Measurements from ENCODE around the gene ZMYND8. TPM values are rescaled to one million over a fixed set of nuclear protein-coding genes. Genes with fewer than 3 reads are reported as not detected.

Gene ZMYND8
- total RNA-seq, 1 experiment from 2014 or later, result 11.6 TPM

DNA sequence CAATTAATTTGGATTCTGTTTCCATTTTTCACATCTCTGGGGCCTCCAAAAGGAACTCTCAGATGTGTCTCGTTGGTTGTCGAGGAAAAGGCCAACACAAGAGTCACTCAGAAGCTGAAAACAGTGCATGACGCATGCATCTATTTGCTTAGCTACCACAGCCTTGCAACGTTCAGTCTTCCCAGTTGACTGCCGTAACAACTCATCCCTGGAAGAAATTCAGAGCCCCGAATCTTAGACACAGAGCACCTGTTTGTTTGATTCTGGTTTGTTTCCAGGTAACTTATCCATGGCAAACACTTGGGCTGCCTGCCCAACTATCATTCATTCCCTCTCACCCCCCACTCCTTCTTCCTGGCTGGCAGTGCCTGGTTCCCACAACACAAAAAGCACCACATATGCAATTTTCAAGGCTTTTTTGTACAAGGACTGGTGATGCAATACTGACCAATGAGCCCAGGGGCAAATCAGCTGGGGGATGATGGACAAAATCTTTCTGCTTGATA, 60.5 kb downstream of the ZMYND8 start:
- ChIA-PET POLR2A (ENCODE audit: unreplicated experiment) (interaction anchor here (0.6 kb wide), 1 partner anchor 22 kb away, joined by 8 read pairs; no protein-coding TSS in a partner anchor), CTCF (interaction anchor here (0.7 kb wide), 1 partner anchor 21 kb away, joined by 3 read pairs; no protein-coding TSS in a partner anchor)
- intact Hi-C loops (cut with micrococcal nuclease), result loop anchor here (2.0 kb wide), 1 partner anchor 89 kb away; no protein-coding TSS in a partner anchor
- no peak for ATAC-seq
- H3F3A ChIP-seq (ENCODE audit: low read length, unreplicated experiment), result peaks cover 6% of the 10 kb centered on the region
- H2AFZ ChIP-seq (ENCODE audit: low read length), result no peak overlapping the region
- H3K27me3 ChIP-seq (ENCODE audit: low read length), result no peaks in the 10 kb centered on the region
- DNase-seq, result peak; percentile 16
- H3K36me3 ChIP-seq (ENCODE audit: low read depth, low read length), result peaks cover 37% of the 10 kb centered on the region
- H3K9ac ChIP-seq (ENCODE audit: low read length), result no peak overlapping the region
- no TSS peak for BruUV-seq (replicated peaks)
- H4K20me1 ChIP-seq (ENCODE audit: low read length), result no peaks in the 10 kb centered on the region
- TF ChIP-seq, protein P1, sequence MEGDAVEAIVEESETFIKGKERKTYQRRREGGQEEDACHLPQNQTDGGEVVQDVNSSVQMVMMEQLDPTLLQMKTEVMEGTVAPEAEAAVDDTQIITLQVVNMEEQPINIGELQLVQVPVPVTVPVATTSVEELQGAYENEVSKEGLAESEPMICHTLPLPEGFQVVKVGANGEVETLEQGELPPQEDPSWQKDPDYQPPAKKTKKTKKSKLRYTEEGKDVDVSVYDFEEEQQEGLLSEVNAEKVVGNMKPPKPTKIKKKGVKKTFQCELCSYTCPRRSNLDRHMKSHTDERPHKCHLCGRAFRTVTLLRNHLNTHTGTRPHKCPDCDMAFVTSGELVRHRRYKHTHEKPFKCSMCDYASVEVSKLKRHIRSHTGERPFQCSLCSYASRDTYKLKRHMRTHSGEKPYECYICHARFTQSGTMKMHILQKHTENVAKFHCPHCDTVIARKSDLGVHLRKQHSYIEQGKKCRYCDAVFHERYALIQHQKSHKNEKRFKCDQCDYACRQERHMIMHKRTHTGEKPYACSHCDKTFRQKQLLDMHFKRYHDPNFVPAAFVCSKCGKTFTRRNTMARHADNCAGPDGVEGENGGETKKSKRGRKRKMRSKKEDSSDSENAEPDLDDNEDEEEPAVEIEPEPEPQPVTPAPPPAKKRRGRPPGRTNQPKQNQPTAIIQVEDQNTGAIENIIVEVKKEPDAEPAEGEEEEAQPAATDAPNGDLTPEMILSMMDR (conservative IDR thresholded peaks at IDR 0.05; ENCODE audit: low read depth, low read length), result no peak
- TF ChIP-seq EZH2phosphoT487 (IDR thresholded peaks at IDR 0.05; ENCODE audit: borderline replicate concordance, low read length) (no peak), EZH2 (IDR thresholded peaks at IDR 0.05; ENCODE audit: low read length, unreplicated experiment) (no peak)
- no peaks in the 10 kb centered on the region for H3K4me1 ChIP-seq (ENCODE audit: insufficient read depth, low read length)
- no peaks in the 10 kb centered on the region for H3K9me3 ChIP-seq (ENCODE audit: low read length)
- no peak overlapping the region for H3K4me3 ChIP-seq (ENCODE audit: low read length)
- H3K79me2 ChIP-seq (ENCODE audit: low read length), result no peaks in the 10 kb centered on the region
- no peak overlapping the region for H3K27ac ChIP-seq (ENCODE audit: low read length)
- H3K4me2 ChIP-seq (ENCODE audit: low read length), result no peak overlapping the region
- H3K9me2 ChIP-seq (replicated peaks; ENCODE audit: low read length), result no peaks in the 10 kb centered on the region

DNA sequence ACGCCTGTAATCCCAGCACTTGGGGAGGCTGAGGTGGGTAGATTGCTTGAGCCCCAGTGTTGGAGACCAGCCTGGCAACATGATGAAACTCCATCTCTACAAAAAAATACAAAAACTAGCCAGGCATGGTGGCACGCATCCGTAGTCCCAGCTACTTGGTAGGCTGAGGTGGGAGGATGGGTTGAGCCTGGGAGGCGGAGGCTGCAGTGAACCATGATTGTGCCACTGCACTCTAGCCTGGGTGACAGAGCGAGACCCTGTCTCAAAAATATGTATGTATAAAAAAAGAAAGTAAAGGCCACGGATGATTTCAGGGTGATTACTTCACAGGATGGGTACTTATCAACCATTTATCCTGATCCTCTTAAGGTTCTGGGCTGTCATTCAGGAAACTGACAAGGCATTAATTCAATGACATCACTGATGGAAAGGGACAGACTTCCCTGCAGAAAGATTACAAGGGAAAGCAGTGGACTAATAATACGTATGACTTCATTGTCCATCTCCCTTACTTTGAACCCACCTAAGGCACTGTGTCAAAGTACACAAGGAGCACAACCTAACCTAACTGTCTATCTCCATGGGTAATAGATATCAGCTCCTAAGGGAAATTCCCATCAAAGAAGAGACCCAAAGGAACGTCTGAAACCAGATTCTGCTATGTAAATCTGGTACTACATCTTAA, 61.2 kb downstream of the ZMYND8 start:
- Histone ChIP-seq H3K79me2 (ENCODE audit: low read length) (no peaks in the 10 kb centered on the region), H3K36me3 (ENCODE audit: low read depth, low read length) (peaks cover 39% of the 10 kb centered on the region), H3K9ac (ENCODE audit: low read length) (no peak overlapping the region), H4K20me1 (ENCODE audit: low read length) (no peaks in the 10 kb centered on the region), H3K4me1 (ENCODE audit: insufficient read depth, low read length) (no peaks in the 10 kb centered on the region), H2AFZ (ENCODE audit: low read length) (no peak overlapping the region), H3K4me3 (ENCODE audit: low read length) (no peak overlapping the region), H3K9me3 (ENCODE audit: low read length) (no peaks in the 10 kb centered on the region), H3K9me2 (replicated peaks; ENCODE audit: low read length) (no peaks in the 10 kb centered on the region), H3F3A (ENCODE audit: low read length, unreplicated experiment) (peaks cover 6% of the 10 kb centered on the region), H3K27me3 (ENCODE audit: low read length) (no peaks in the 10 kb centered on the region), H3K27ac (ENCODE audit: low read length) (no peak overlapping the region), H3K4me2 (ENCODE audit: low read length) (no peak overlapping the region)
- intact Hi-C loops (cut with micrococcal nuclease), result no loop called here
- DNase-seq (no peak), ATAC-seq (no peak)
- no TSS peak for BruUV-seq (replicated peaks)
- ChIA-PET POLR2A (ENCODE audit: unreplicated experiment) (no interaction called here), CTCF (interaction anchor here (0.7 to 1.0 kb wide), 2 partner anchors 21 kb away, joined by 3 read pairs; no protein-coding TSS in a partner anchor)
- TF ChIP-seq EZH2phosphoT487 (IDR thresholded peaks at IDR 0.05; ENCODE audit: borderline replicate concordance, low read length) (no peak), EZH2 (IDR thresholded peaks at IDR 0.05; ENCODE audit: low read length, unreplicated experiment) (no peak)
- TF ChIP-seq, protein P1 (conservative IDR thresholded peaks at IDR 0.05; ENCODE audit: low read depth, low read length), result no peak

DNA sequence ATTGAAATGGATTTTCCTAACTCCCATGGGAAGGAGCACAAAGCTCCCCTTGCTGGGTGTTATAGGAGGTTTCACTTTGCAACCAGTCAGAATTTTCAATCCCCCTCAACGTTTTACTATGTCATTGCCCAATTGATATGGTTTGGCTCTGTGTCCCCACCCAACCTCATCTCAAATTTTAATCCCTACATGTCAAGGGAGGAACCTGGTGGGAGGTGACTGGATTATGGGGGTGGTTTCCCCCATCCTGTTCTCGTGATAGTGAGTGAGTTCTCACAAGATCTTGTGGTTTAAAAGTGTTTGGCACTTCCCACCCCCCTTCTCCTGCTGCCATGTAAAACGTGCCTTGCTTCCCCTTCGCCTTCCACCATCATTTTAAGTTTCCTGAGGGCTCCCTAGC, 62.9 kb downstream of the ZMYND8 start:
- H3K36me3 ChIP-seq (ENCODE audit: low read depth, low read length), result peaks cover 50% of the 10 kb centered on the region
- peaks cover 6% of the 10 kb centered on the region for H3F3A ChIP-seq (ENCODE audit: low read length, unreplicated experiment)
- no peak overlapping the region for H3K4me2 ChIP-seq (ENCODE audit: low read length)
- no peaks in the 10 kb centered on the region for H3K4me1 ChIP-seq (ENCODE audit: insufficient read depth, low read length)
- H3K27me3 ChIP-seq (ENCODE audit: low read length), result no peaks in the 10 kb centered on the region
- no TSS peak for BruUV-seq (replicated peaks)
- H3K9me2 ChIP-seq (replicated peaks; ENCODE audit: low read length), result no peaks in the 10 kb centered on the region
- H3K27ac ChIP-seq (ENCODE audit: low read length), result no peak overlapping the region
- DNase-seq (no peak), ATAC-seq (no peak)
- ChIA-PET POLR2A (ENCODE audit: unreplicated experiment) (interaction anchor here (0.7 kb wide), 1 partner anchor 19 kb away, joined by 4 read pairs; no protein-coding TSS in a partner anchor), CTCF (no interaction called here)
- H4K20me1 ChIP-seq (ENCODE audit: low read length), result no peaks in the 10 kb centered on the region
- H3K4me3 ChIP-seq (ENCODE audit: low read length), result no peak overlapping the region
- H3K79me2 ChIP-seq (ENCODE audit: low read length), result no peaks in the 10 kb centered on the region
- no peaks in the 10 kb centered on the region for H3K9me3 ChIP-seq (ENCODE audit: low read length)
- no peak overlapping the region for H3K9ac ChIP-seq (ENCODE audit: low read length)
- H2AFZ ChIP-seq (ENCODE audit: low read length), result no peak overlapping the region
- intact Hi-C loops (cut with micrococcal nuclease), result no loop called here
- no peak for TF ChIP-seq EZH2 (IDR thresholded peaks at IDR 0.05; ENCODE audit: low read length, unreplicated experiment)
- TF ChIP-seq, protein P1 (conservative IDR thresholded peaks at IDR 0.05; ENCODE audit: low read depth, low read length), result no peak
